ENCODE results near the gene TTC27.

DNA sequence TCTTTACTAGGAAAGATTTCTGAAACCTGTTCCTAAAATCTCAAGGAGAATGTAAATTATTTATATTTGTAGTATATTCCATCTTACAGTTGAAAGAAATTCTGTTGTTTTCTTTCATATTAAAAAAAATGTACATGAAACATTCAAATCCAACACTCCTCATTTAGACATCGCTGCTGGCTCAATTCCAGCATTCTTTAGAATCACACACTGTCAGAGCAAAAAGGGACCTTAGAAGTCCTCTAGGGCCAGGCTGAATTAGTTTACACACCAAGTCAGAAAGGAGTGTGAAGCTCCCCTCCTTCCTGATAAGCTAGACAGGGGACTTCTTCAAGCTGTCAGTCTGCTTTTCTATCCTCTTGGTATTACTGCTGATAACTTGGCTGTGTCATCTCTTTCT is 160.3 kb downstream of the TTC27 start:
- TF ChIP-seq, protein P1, sequence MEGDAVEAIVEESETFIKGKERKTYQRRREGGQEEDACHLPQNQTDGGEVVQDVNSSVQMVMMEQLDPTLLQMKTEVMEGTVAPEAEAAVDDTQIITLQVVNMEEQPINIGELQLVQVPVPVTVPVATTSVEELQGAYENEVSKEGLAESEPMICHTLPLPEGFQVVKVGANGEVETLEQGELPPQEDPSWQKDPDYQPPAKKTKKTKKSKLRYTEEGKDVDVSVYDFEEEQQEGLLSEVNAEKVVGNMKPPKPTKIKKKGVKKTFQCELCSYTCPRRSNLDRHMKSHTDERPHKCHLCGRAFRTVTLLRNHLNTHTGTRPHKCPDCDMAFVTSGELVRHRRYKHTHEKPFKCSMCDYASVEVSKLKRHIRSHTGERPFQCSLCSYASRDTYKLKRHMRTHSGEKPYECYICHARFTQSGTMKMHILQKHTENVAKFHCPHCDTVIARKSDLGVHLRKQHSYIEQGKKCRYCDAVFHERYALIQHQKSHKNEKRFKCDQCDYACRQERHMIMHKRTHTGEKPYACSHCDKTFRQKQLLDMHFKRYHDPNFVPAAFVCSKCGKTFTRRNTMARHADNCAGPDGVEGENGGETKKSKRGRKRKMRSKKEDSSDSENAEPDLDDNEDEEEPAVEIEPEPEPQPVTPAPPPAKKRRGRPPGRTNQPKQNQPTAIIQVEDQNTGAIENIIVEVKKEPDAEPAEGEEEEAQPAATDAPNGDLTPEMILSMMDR (IDR thresholded peaks at IDR 0.05), result no peak
- TF ChIP-seq POLR2A (IDR thresholded peaks at IDR 0.05), result no peak

All from uterus (tissue), 2 donors.